Fibroblast of pulmonary artery (primary cell): ENCODE measurements around the gene ERBB4.

ENCODE experiments used
- DNase-seq: peaks from one replicate; pipeline ENCODE4 v3.0.0-alpha.2; 2010; ENCODE audit warnings: low read depth
- H3K4me3 ChIP-seq: replicated peaks from 2 replicates; pipeline ENCODE4 v1.5.1; 2011; ENCODE audit warnings: low read depth, mild to moderate bottlenecking, control low read depth, low read length, moderate library complexity
- TF ChIP-seq, protein P1 (sequence below): IDR thresholded peaks from 2 replicates; pipeline ENCODE4 v1.5.1; 2011; ENCODE audit warnings: mild to moderate bottlenecking, control low read depth, low read length, inconsistent platforms; ENCODE audit errors: missing control alignments

The ERBB4 gene

GRCh38 chr2:212288308-212288707 lies 250.3 kb downstream of the ERBB4 start:
- TF ChIP-seq, protein P1, sequence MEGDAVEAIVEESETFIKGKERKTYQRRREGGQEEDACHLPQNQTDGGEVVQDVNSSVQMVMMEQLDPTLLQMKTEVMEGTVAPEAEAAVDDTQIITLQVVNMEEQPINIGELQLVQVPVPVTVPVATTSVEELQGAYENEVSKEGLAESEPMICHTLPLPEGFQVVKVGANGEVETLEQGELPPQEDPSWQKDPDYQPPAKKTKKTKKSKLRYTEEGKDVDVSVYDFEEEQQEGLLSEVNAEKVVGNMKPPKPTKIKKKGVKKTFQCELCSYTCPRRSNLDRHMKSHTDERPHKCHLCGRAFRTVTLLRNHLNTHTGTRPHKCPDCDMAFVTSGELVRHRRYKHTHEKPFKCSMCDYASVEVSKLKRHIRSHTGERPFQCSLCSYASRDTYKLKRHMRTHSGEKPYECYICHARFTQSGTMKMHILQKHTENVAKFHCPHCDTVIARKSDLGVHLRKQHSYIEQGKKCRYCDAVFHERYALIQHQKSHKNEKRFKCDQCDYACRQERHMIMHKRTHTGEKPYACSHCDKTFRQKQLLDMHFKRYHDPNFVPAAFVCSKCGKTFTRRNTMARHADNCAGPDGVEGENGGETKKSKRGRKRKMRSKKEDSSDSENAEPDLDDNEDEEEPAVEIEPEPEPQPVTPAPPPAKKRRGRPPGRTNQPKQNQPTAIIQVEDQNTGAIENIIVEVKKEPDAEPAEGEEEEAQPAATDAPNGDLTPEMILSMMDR, result no peak
- no peak for DNase-seq
- no peak overlapping the region for H3K4me3 ChIP-seq

GRCh38 chr2:212284166-212284565 lies 254.4 kb downstream of the ERBB4 start:
- H3K4me3 ChIP-seq, result no peak overlapping the region
- no peak for DNase-seq
- TF ChIP-seq, protein P1, result no peak

DNA sequence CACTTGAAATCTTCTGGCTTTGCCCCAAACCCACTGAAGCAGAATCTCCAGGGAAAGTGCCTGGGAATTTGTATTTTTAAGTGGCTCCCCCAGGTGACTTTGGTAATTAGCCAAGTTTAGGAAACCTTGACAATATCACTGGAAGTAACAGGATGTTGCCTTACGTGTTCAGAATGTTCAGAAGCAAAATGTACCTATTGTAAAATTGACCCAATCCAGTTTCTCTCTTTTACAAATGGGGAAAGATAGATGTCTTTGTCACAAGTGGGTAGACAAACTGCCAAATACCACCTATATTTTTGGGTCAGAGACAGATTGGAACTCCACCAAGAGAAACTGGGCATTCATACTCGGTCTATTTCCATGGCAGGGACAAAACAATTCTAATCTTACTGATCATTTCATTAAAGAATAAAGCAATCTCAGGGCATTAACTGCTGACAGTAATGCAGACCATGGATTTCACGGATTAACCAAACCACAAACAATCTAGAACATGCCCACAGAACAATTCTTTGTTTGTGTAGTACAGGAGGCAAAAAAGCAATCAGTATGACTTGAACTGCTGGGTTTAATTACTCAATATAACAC lies 255.8 kb downstream of the ERBB4 start:
- DNase-seq, result no peak
- TF ChIP-seq, protein P1, result no peak
- no peak overlapping the region for H3K4me3 ChIP-seq

- TF ChIP-seq, protein P1, result no peak
- DNase-seq, result no peak
Observed at GRCh38 chr2:212276813-212277212, 261.8 kb downstream of the ERBB4 start.

GRCh38 chr2:212274215-212274614 lies 264.4 kb downstream of the ERBB4 start:
- TF ChIP-seq, protein P1, result no peak
- DNase-seq, result no peak
- H3K4me3 ChIP-seq, result no peak overlapping the region

More at GRCh38 chr2:212276813-212277212, 261.8 kb downstream of the ERBB4 start:
- H3K4me3 ChIP-seq, result no peak overlapping the region

- TF ChIP-seq, protein P1, result no peak
- no peak for DNase-seq
- H3K4me3 ChIP-seq, result no peak overlapping the region
Observed at GRCh38 chr2:212271583-212271982, 267.0 kb downstream of the ERBB4 start.

GRCh38 chr2:212269005-212269404 lies 269.6 kb downstream of the ERBB4 start:
- no peak for DNase-seq
- no peak overlapping the region for H3K4me3 ChIP-seq
- TF ChIP-seq, protein P1, result no peak
